ENCODE results near the gene IQGAP2.

Gene IQGAP2

DNA sequence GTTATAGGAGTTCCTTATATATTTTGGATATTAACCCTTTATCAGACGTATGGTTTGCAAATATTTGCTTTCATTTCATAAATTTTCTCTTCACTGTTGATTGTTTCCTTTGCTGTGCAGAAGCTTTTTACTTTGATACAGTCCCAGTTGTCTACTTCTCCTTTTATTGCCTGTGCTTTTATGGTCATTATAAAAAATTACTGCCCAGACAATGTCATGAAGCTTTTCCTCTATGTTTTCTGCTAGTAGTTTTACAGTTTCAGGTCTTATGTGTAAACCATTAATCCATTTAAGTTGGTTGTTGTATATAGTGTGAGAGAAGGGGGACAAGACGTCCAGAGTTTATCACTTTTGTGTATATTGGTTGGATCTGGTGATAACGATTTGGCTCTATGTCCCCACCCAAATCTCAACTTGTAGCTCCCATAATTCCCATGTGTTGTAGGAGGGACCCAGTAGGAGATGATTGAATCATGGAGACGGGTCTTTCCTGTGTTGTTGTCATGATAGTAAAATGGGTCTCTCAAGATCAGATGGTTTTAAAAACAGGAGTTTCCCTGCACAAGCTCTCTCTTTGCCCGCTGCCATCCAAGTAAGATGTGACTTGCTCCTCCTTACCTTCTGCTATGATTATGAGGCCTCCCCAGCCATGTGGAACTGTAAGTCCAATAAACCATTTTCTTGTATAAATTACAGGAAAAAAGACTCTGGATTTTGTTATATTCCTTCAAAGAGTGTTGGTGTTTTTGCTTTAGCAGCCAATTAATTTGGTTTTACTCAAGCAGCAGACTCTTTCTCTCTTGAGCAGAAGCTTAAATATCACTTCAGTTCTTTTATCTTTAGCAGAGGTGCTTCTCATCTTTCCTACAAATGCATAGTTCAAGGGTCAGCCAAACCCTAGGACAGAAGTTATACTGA lies 326.5 kb downstream of the IQGAP2 start:
- Histone ChIP-seq H3K27ac (ENCODE audit: low read depth, low read length) (no peak overlapping the region), H4K8ac (ENCODE audit: low read depth, low read length) (no peak overlapping the region), H2BK120ac (ENCODE audit: insufficient read depth, low read length, poor library complexity) (no peak overlapping the region), H3K27me3 (ENCODE audit: insufficient read depth, low read length) (no peaks in the 10 kb centered on the region), H2BK5ac (ENCODE audit: low read depth, low read length, poor library complexity) (no peak overlapping the region), H3K4me3 (ENCODE audit: low read depth, low read length) (no peak overlapping the region), H3K4me1 (ENCODE audit: control insufficient read depth in 1 of 2, insufficient read depth in 2 of 2, low read length in 2 of 2) (no peaks in the 10 kb centered on the region), H3K9me3 (ENCODE audit: insufficient read depth, low read depth, low read length) (no peaks in the 10 kb centered on the region), H3K79me2 (ENCODE audit: control insufficient read depth, insufficient read depth, low read length, poor library complexity) (no peaks in the 10 kb centered on the region), H3K36me3 (ENCODE audit: control insufficient read depth in 1 of 2, insufficient read depth in 2 of 2, low read length in 2 of 2) (no peaks in the 10 kb centered on the region), H3K9ac (ENCODE audit: low read length) (no peak overlapping the region), H3K23ac (ENCODE audit: low read length) (no peak overlapping the region), H2AK5ac (ENCODE audit: low read length) (no peak overlapping the region), H3K18ac (ENCODE audit: low read length) (no peak overlapping the region), H3K4ac (ENCODE audit: low read depth, low read length) (no peak overlapping the region), H2BK12ac (ENCODE audit: low read length) (no peak overlapping the region), H2AFZ (ENCODE audit: insufficient read depth, low read length, poor library complexity) (no peak overlapping the region), H3K79me1 (ENCODE audit: low read length) (no peaks in the 10 kb centered on the region), H4K91ac (ENCODE audit: low read depth, low read length) (no peak overlapping the region), H4K12ac (ENCODE audit: low read depth, low read length) (no peak overlapping the region), H3K14ac (ENCODE audit: low read length) (no peak overlapping the region), H3K4me2 (ENCODE audit: low read length) (no peak overlapping the region)
- no CpG with 5 or more reads among the region's 5 CpGs for WGBS (ENCODE audit: extremely low coverage, insufficient coverage, insufficient read length)
- no peak for DNase-seq

GRCh38 chr5:76732405-76733048 lies 329.4 kb downstream of the IQGAP2 start:
- Histone ChIP-seq H3K9me3 (ENCODE audit: insufficient read depth, low read depth, low read length) (no peaks in the 10 kb centered on the region), H3K27ac (ENCODE audit: low read depth, low read length) (no peak overlapping the region), H3K79me1 (ENCODE audit: low read length) (no peaks in the 10 kb centered on the region), H3K79me2 (ENCODE audit: control insufficient read depth, insufficient read depth, low read length, poor library complexity) (no peaks in the 10 kb centered on the region), H3K4me3 (ENCODE audit: low read depth, low read length) (no peak overlapping the region), H3K4me2 (ENCODE audit: low read length) (no peak overlapping the region), H4K12ac (ENCODE audit: low read depth, low read length) (no peak overlapping the region), H2AFZ (ENCODE audit: insufficient read depth, low read length, poor library complexity) (no peak overlapping the region), H3K14ac (ENCODE audit: low read length) (no peak overlapping the region), H3K4ac (ENCODE audit: low read depth, low read length) (no peak overlapping the region), H4K91ac (ENCODE audit: low read depth, low read length) (no peak overlapping the region), H4K8ac (ENCODE audit: low read depth, low read length) (no peak overlapping the region), H2BK12ac (ENCODE audit: low read length) (no peak overlapping the region), H2BK120ac (ENCODE audit: insufficient read depth, low read length, poor library complexity) (no peak overlapping the region), H3K23ac (ENCODE audit: low read length) (no peak overlapping the region), H3K36me3 (ENCODE audit: control insufficient read depth in 1 of 2, insufficient read depth in 2 of 2, low read length in 2 of 2) (no peaks in the 10 kb centered on the region), H3K4me1 (ENCODE audit: control insufficient read depth in 1 of 2, insufficient read depth in 2 of 2, low read length in 2 of 2) (no peaks in the 10 kb centered on the region), H3K18ac (ENCODE audit: low read length) (no peak overlapping the region), H2AK5ac (ENCODE audit: low read length) (no peak overlapping the region), H3K9ac (ENCODE audit: low read length) (no peak overlapping the region), H2BK5ac (ENCODE audit: low read depth, low read length, poor library complexity) (no peak overlapping the region), H3K27me3 (ENCODE audit: insufficient read depth, low read length) (no peaks in the 10 kb centered on the region)
- no peak for DNase-seq
- WGBS (ENCODE audit: extremely low coverage, insufficient coverage, insufficient read length): no CpG with 5 or more reads among the region's 15 CpGs

DNA sequence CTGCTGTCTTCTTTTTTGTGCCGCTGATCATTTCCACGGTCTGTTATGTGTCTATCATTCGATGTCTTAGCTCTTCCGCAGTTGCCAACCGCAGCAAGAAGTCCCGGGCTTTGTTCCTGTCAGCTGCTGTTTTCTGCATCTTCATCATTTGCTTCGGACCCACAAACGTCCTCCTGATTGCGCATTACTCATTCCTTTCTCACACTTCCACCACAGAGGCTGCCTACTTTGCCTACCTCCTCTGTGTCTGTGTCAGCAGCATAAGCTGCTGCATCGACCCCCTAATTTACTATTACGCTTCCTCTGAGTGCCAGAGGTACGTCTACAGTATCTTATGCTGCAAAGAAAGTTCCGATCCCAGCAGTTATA lies 329.9 kb downstream of the IQGAP2 start:
- no peak overlapping the region for H3K18ac ChIP-seq (ENCODE audit: low read length)
- no peak overlapping the region for H3K4ac ChIP-seq (ENCODE audit: low read depth, low read length)
- H2BK5ac ChIP-seq (ENCODE audit: low read depth, low read length, poor library complexity): no peak overlapping the region
- H4K8ac ChIP-seq (ENCODE audit: low read depth, low read length): no peak overlapping the region
- H2AFZ ChIP-seq (ENCODE audit: insufficient read depth, low read length, poor library complexity): no peak overlapping the region
- DNase-seq: no peak
- no peaks in the 10 kb centered on the region for H3K36me3 ChIP-seq (ENCODE audit: control insufficient read depth in 1 of 2, insufficient read depth in 2 of 2, low read length in 2 of 2)
- H3K23ac ChIP-seq (ENCODE audit: low read length): no peak overlapping the region
- H3K4me3 ChIP-seq (ENCODE audit: low read depth, low read length): no peak overlapping the region
- no peak overlapping the region for H4K91ac ChIP-seq (ENCODE audit: low read depth, low read length)
- no peaks in the 10 kb centered on the region for H3K79me1 ChIP-seq (ENCODE audit: low read length)
- no peak overlapping the region for H2BK120ac ChIP-seq (ENCODE audit: insufficient read depth, low read length, poor library complexity)
- no peaks in the 10 kb centered on the region for H3K79me2 ChIP-seq (ENCODE audit: control insufficient read depth, insufficient read depth, low read length, poor library complexity)
- no peak overlapping the region for H2AK5ac ChIP-seq (ENCODE audit: low read length)
- no peaks in the 10 kb centered on the region for H3K9me3 ChIP-seq (ENCODE audit: insufficient read depth, low read depth, low read length)
- H3K4me1 ChIP-seq (ENCODE audit: control insufficient read depth in 1 of 2, insufficient read depth in 2 of 2, low read length in 2 of 2): no peaks in the 10 kb centered on the region
- no peak overlapping the region for H3K9ac ChIP-seq (ENCODE audit: low read length)
- no peak overlapping the region for H3K14ac ChIP-seq (ENCODE audit: low read length)
- H4K12ac ChIP-seq (ENCODE audit: low read depth, low read length): no peak overlapping the region
- no peak overlapping the region for H3K27ac ChIP-seq (ENCODE audit: low read depth, low read length)
- H3K27me3 ChIP-seq (ENCODE audit: insufficient read depth, low read length): no peaks in the 10 kb centered on the region
- H3K4me2 ChIP-seq (ENCODE audit: low read length): no peak overlapping the region
- H2BK12ac ChIP-seq (ENCODE audit: low read length): no peak overlapping the region
- WGBS (ENCODE audit: extremely low coverage, insufficient coverage, insufficient read length): no CpG with 5 or more reads among the region's 13 CpGs

GRCh38 chr5:76735762-76736545 lies 332.9 kb downstream of the IQGAP2 start:
- Histone ChIP-seq H3K9me3 (ENCODE audit: insufficient read depth, low read depth, low read length) (no peaks in the 10 kb centered on the region), H3K23ac (ENCODE audit: low read length) (no peak overlapping the region), H3K36me3 (ENCODE audit: control insufficient read depth in 1 of 2, insufficient read depth in 2 of 2, low read length in 2 of 2) (no peaks in the 10 kb centered on the region), H3K18ac (ENCODE audit: low read length) (no peak overlapping the region), H3K4me1 (ENCODE audit: control insufficient read depth in 1 of 2, insufficient read depth in 2 of 2, low read length in 2 of 2) (no peaks in the 10 kb centered on the region), H3K79me2 (ENCODE audit: control insufficient read depth, insufficient read depth, low read length, poor library complexity) (no peaks in the 10 kb centered on the region), H2BK12ac (ENCODE audit: low read length) (no peak overlapping the region), H3K27ac (ENCODE audit: low read depth, low read length) (no peak overlapping the region), H3K4me2 (ENCODE audit: low read length) (no peak overlapping the region), H2BK120ac (ENCODE audit: insufficient read depth, low read length, poor library complexity) (no peak overlapping the region), H4K8ac (ENCODE audit: low read depth, low read length) (no peak overlapping the region), H3K14ac (ENCODE audit: low read length) (no peak overlapping the region), H3K9ac (ENCODE audit: low read length) (no peak overlapping the region), H3K4me3 (ENCODE audit: low read depth, low read length) (no peak overlapping the region), H2AK5ac (ENCODE audit: low read length) (no peak overlapping the region), H3K4ac (ENCODE audit: low read depth, low read length) (no peak overlapping the region), H4K91ac (ENCODE audit: low read depth, low read length) (no peak overlapping the region), H2AFZ (ENCODE audit: insufficient read depth, low read length, poor library complexity) (no peak overlapping the region), H2BK5ac (ENCODE audit: low read depth, low read length, poor library complexity) (no peak overlapping the region), H3K27me3 (ENCODE audit: insufficient read depth, low read length) (no peaks in the 10 kb centered on the region), H4K12ac (ENCODE audit: low read depth, low read length) (no peak overlapping the region), H3K79me1 (ENCODE audit: low read length) (no peaks in the 10 kb centered on the region)
- WGBS (ENCODE audit: extremely low coverage, insufficient coverage, insufficient read length): no CpG with 5 or more reads among the region's 4 CpGs
- DNase-seq: no peak

Measured in trophoblast cell (in vitro differentiated cells and primary cell).